HFF-Myc (cell line): ENCODE measurements around the gene MORN4.

ENCODE experiments used
- DNase-seq: peaks from one replicate; pipeline ENCODE4 v3.0.0-alpha.2; 2011; ENCODE audit warnings: low read depth; ENCODE audit errors: extremely low read depth
- H3K4me3 ChIP-seq: replicated peaks from 2 replicates; pipeline ENCODE4 v1.5.1; 2011; ENCODE audit warnings: low read depth, mild to moderate bottlenecking, control low read depth, low read length
- CTCF ChIP-seq: IDR thresholded peaks from 2 replicates; pipeline ENCODE4 v1.5.1; 2012; ENCODE audit warnings: mild to moderate bottlenecking, low read depth, low read length, control low read depth; ENCODE audit errors: missing control alignments

MORN4 gene

GRCh38 chr10:97608991-97609561, 24.2 kb downstream of the MORN4 start:
- no peak for TF ChIP-seq CTCF
- DNase-seq: no peak
- no peak overlapping the region for H3K4me3 ChIP-seq

GRCh38 chr10:97607095-97607636, 26.1 kb downstream of the MORN4 start:
- no peak for TF ChIP-seq CTCF
- H3K4me3 ChIP-seq: no peak overlapping the region
- DNase-seq: no peak

GRCh38 chr10:97601268-97602215, 31.8 kb downstream of the MORN4 start:
- DNase-seq: no peak
- no peak for TF ChIP-seq CTCF
- no peak overlapping the region for H3K4me3 ChIP-seq

GRCh38 chr10:97600616-97601015, 32.7 kb downstream of the MORN4 start:
- no peak for TF ChIP-seq CTCF
- no peak overlapping the region for H3K4me3 ChIP-seq
- DNase-seq: no peak

GRCh38 chr10:97599272-97599619, 34.1 kb downstream of the MORN4 start:
- DNase-seq: no peak
- TF ChIP-seq CTCF: no peak
- H3K4me3 ChIP-seq: no peak overlapping the region

GRCh38 chr10:97598407-97599271, 34.7 kb downstream of the MORN4 start:
- no peak for DNase-seq
- no peak overlapping the region for H3K4me3 ChIP-seq
- TF ChIP-seq CTCF: no peak
